ENCODE measurements around the gene MARCHF3. TPM values are rescaled to one million over a fixed set of nuclear protein-coding genes. Genes with fewer than 3 reads are reported as not detected.
"Not testable (repeated sequence)": the region's sequence is repeated elsewhere in the genome, so short reads cannot be mapped to it uniquely, and the experiment has no call there.

MARCHF3 gene
- total RNA-seq, 1 donor from 2014 or later, result 4.2 TPM

DNA sequence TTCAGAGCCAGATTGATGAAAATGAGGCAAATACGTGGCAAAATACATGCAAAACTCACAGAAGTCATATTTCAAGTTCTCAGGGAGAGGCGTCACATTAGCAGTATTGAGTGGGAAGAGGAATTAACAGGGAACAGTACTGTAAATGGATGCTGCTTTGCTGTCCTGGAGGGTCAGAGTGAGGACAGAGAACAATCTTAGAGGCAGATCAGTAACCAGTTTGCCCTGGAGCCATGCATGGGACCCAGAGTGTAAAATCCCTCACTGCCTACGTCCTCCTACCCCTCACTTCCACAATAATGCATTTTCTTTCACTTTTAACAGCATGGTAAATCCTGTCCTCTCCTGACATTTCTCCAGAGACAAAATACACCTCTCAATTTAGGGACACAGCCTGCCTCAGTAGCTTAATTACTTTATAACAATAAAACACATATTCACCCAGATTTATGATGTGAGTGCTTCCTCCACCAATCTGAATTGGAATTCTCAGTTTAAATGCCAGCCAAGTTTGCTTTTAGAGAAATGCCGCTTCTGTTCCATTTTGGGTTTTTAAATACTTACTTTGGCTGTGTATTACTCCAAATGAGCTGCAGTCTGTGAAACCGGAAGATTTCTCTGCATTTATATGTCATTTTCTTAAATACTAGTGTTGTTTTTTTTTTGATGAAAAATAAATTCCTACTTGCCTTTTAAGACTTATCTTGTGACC, 183.5 kb downstream of the MARCHF3 start:
- Mint-ChIP-seq H3K27ac (peak overlapping the region; percentile 55), H3K4me3 (no peak overlapping the region), H3K9me3 (no peaks in the 10 kb centered on the region), H3K27me3 (no peaks in the 10 kb centered on the region), H3K36me3 (ENCODE audit: low read depth) (no peaks in the 10 kb centered on the region), H3K4me1 (peaks cover 39% of the 10 kb centered on the region)
- no peak for DNase-seq
- intact Hi-C loops (cut with micrococcal nuclease), result no loop called here

DNA sequence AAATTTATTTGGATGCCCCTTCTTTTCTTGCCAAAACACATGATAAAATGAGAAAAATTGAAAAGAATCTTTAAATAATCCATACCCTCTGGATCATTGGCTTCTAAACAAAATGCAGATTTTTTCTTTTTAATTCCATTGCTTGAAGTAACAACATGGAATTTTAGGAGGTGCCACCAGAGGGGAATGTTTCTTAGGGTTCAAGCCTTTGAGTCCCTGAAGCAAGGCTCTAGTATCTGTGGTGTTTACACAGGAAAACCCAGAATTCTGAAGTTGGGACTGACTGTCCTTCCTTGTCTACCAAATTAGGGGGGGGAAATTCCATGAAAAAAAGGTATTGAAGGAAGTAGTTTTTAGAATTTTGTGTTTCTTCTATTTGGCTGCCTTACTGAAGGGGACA, 184.0 kb downstream of the MARCHF3 start:
- Mint-ChIP-seq H3K4me1 (peaks cover 33% of the 10 kb centered on the region), H3K27me3 (no peaks in the 10 kb centered on the region), H3K9me3 (no peaks in the 10 kb centered on the region), H3K36me3 (ENCODE audit: low read depth) (no peaks in the 10 kb centered on the region), H3K4me3 (no peak overlapping the region), H3K27ac (no peak overlapping the region)
- DNase-seq, result no peak
- intact Hi-C loops (cut with micrococcal nuclease), result no loop called here

DNA sequence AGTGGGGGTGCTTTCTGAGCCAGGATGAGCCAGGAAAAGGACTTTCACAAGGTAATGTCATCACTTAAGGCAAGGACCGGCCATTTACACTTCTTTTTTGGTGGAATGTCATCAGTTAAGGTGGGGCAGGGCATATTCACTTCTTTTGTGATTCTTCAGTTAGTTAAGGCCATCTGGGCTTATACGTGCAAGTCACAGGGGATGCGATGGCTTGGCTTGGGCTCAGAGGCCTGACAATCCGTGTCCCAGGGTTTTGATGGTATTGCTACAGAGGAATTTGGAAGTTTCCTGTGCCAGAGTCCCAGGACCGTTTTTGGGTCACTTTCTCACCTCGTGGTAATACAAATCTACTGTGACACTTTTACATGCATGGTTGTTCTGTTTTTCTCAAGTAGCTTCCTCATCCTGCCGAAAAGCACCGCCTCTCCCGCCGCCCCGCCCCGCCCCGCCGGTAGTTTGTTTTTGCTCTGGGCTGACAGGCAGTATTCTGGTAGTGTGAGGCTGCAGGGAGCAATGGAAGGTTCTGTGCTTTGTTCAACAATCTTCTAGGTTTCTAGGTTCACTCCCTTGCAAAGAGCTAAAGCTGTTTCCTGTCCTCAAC, 184.8 kb downstream of the MARCHF3 start:
- peak; percentile 80 for DNase-seq
- peaks cover 30% of the 10 kb centered on the region for H3K4me1 Mint-ChIP-seq
- H3K36me3 Mint-ChIP-seq (ENCODE audit: low read depth); intact Hi-C loops (cut with micrococcal nuclease); H3K9me3 Mint-ChIP-seq; H3K27me3 Mint-ChIP-seq: not testable (repeated sequence)
- H3K4me3 Mint-ChIP-seq, result peak overlapping the region; percentile 28
- peak overlapping the region; percentile 83 for H3K27ac Mint-ChIP-seq

DNA sequence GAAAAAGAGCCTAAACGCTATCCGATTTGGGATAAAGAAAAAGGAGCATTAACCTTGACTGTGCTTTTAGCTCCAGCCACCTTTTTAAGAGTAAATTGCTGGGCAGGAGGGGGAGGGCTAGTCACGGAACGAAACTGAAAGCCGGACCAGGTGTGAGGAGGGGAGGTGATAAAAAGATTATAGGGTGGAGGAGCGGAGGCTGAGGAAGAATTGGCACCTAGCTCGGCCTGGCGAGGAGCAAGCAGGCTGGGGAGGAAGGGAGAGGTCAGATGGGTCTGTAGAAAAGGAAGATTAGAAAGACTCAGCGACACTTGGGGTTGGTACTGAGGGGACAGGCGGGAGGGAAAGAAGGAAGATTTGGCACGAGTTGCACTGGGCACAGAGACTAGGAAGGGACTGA, 187.0 kb downstream of the MARCHF3 start:
- H3K27me3 Mint-ChIP-seq; H3K27ac Mint-ChIP-seq; H3K9me3 Mint-ChIP-seq; H3K4me3 Mint-ChIP-seq; intact Hi-C loops (cut with micrococcal nuclease): not testable (repeated sequence)
- DNase-seq, result peak; percentile 45
- H3K36me3 Mint-ChIP-seq (ENCODE audit: low read depth), result peaks cover 10% of the 10 kb centered on the region
- peaks cover 29% of the 10 kb centered on the region for H3K4me1 Mint-ChIP-seq

DNA sequence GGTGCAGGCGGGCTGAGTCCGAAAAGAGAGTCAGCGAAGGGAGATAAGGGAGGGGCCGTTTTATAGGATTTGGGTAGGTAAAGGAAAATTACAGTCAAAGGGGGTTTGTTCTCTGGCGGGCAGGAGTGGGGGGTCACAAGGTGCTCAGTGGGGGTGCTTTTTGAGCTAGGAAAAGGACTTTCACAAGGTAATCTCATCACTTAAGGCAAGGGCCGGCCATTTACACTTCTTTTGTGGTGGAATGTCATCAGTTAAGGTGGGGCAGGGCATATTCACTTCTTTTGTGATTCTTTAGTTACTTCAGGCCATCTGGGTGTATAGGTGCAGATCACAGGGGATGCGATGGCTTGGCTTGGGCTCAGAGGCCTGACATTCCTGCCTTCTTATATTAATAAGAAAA, 191.0 kb downstream of the MARCHF3 start:
- DNase-seq, H3K27ac Mint-ChIP-seq, H3K4me3 Mint-ChIP-seq, H3K9me3 Mint-ChIP-seq, H3K27me3 Mint-ChIP-seq: not testable (repeated sequence)
- H3K36me3 Mint-ChIP-seq (ENCODE audit: low read depth), result peaks cover 38% of the 10 kb centered on the region
- intact Hi-C loops (cut with micrococcal nuclease), result loop anchor here (10.0 kb wide), 1 partner anchor 675 kb away; the partner anchor contains the start of gene PRRC1
- peaks cover 11% of the 10 kb centered on the region for H3K4me1 Mint-ChIP-seq

DNA sequence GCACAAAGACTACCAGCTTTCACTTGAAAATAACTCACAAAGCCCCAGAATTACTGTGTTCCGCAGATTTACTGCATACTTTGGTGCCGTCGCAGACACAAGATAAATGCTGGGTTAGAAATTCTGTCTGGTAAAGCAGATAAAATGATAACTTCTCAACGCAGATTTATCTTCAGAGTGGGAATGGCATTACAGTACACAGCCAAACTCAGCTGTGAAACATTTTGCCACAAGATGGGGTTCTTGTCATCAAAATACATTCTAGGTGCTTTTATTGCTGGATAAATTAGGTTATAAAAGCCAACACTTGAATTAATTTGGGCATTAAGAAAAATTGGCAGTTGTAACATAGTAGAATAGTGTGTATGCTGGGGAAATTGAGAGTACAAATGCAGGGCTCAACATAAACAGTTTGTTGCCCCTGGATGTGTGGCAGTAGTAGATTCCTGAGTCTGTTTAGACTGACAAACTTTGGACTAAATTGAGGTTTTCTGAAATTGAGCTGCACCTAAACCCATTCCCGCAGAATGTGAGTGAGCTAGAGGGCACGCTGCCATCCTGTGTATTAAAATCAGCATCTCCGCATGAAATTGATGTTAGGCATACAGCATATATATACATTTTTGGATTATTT, 192.3 kb downstream of the MARCHF3 start:
- no peaks in the 10 kb centered on the region for H3K9me3 Mint-ChIP-seq
- H3K27me3 Mint-ChIP-seq, result no peaks in the 10 kb centered on the region
- no peak for DNase-seq
- H3K27ac Mint-ChIP-seq, result no peak overlapping the region
- H3K4me1 Mint-ChIP-seq, result peaks cover 4% of the 10 kb centered on the region
- peaks cover 51% of the 10 kb centered on the region for H3K36me3 Mint-ChIP-seq (ENCODE audit: low read depth)
- intact Hi-C loops (cut with micrococcal nuclease), result loop anchor here (10.0 kb wide), 1 partner anchor 677 kb away; the partner anchor contains the start of gene PRRC1
- no peak overlapping the region for H3K4me3 Mint-ChIP-seq

DNA sequence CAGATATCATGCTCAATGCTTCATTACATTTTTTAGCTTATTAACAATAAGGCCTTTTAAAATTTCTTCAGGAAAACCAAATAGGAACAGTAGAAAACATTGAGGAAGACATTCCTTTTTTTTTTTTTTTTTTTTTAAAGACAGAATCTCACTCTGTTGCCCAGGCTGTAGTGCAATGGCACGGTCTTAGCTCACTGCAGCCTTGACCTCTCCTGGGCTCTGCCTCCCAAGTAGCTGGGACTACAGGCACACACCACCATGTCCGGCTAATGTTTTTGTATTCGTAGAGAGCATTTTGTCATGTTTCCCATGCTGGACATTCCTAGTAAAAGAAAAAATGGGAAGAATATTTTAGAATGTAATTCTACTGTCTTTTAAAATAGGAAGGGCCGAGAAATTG, 193.1 kb downstream of the MARCHF3 start:
- H3K36me3 Mint-ChIP-seq (ENCODE audit: low read depth), result peaks cover 52% of the 10 kb centered on the region
- peaks cover 4% of the 10 kb centered on the region for H3K4me1 Mint-ChIP-seq
- DNase-seq, result no peak
- intact Hi-C loops (cut with micrococcal nuclease), result loop anchor here (10.0 kb wide), 1 partner anchor 678 kb away; the partner anchor contains the start of gene PRRC1
- no peak overlapping the region for H3K27ac Mint-ChIP-seq
- H3K4me3 Mint-ChIP-seq, result no peak overlapping the region
- no peaks in the 10 kb centered on the region for H3K9me3 Mint-ChIP-seq
- no peaks in the 10 kb centered on the region for H3K27me3 Mint-ChIP-seq

DNA sequence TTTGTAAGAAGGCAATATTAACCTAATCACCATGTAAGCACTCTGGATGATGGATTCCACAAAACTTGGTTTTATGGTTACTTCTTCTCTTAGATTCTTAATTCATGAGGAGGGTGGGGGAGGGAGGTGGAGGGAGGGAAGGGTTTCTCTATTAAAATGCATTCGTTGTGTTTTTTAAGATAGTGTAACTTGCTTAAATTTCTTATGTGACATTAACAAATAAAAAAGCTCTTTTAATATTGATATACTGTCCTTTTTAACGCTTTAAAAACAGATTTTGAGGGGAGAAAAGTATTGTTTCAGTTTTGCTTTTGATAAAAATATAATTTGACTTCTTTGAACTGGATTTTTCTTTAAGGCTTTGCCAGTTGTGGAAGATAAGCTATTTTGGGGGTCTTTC, 193.6 kb downstream of the MARCHF3 start:
- intact Hi-C loops (cut with micrococcal nuclease), result loop anchor here (10.0 kb wide), 1 partner anchor 678 kb away; the partner anchor contains the start of gene PRRC1
- H3K27me3 Mint-ChIP-seq, result no peaks in the 10 kb centered on the region
- peaks cover 52% of the 10 kb centered on the region for H3K36me3 Mint-ChIP-seq (ENCODE audit: low read depth)

DNA sequence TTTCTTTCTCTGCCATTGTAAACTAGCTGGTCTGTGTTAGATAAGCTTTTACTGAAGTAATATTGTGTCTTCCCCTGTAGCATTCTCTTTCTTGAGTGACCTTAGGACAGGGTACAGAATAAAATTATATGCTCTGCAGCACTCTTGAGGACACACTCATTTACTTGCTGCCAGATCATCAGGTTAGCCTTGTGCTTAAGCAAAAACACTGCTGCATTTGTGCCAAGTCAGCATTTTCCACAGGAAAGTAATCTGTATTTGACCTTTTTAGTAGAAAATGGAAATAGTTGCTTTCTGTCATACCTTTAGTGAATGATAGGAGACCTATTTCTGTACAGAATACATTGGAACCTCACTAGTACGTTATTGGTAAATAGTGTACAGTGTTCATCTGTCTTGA, 199.2 kb downstream of the MARCHF3 start:
- Mint-ChIP-seq H3K4me1 (peaks cover 11% of the 10 kb centered on the region), H3K4me3 (no peak overlapping the region), H3K9me3 (no peaks in the 10 kb centered on the region), H3K27ac (peak overlapping the region; percentile 65), H3K27me3 (no peaks in the 10 kb centered on the region), H3K36me3 (ENCODE audit: low read depth) (peaks cover 68% of the 10 kb centered on the region)
- intact Hi-C loops (cut with micrococcal nuclease), result loop anchor here (10.0 kb wide), 1 partner anchor 684 kb away; the partner anchor contains the start of gene PRRC1
- no peak for DNase-seq

More for the DNA sequence above, 193.6 kb downstream of the MARCHF3 start:
- no peak for DNase-seq
- Mint-ChIP-seq H3K4me3 (no peak overlapping the region), H3K9me3 (no peaks in the 10 kb centered on the region), H3K27ac (no peak overlapping the region), H3K4me1 (peaks cover 4% of the 10 kb centered on the region)

DNA sequence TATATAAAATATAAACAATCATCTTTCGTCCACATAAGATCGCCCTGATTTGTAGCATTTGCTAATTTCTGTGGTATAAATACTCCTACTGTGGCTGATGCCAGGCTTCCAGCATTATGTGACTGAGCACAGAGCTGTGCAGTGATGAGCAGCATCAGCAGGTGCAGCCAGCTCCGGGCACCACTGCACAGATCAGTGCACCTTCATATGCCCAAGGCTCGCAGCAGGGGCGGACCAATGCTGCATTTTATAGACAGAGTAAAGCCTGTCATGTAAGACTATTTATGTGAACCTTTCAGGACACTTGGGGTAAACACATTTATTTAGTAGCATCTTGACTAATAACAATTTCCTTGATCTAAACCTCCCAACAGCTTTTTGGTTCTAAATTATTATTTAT, 200.3 kb downstream of the MARCHF3 start:
- no peak for DNase-seq
- no peaks in the 10 kb centered on the region for H3K9me3 Mint-ChIP-seq
- peaks cover 11% of the 10 kb centered on the region for H3K4me1 Mint-ChIP-seq
- H3K27me3 Mint-ChIP-seq, result no peaks in the 10 kb centered on the region
- no peak overlapping the region for H3K27ac Mint-ChIP-seq
- intact Hi-C loops (cut with micrococcal nuclease), result loop anchor here (10.0 kb wide), 1 partner anchor 685 kb away; the partner anchor contains the start of gene PRRC1
- no peak overlapping the region for H3K4me3 Mint-ChIP-seq
- peaks cover 67% of the 10 kb centered on the region for H3K36me3 Mint-ChIP-seq (ENCODE audit: low read depth)

DNA sequence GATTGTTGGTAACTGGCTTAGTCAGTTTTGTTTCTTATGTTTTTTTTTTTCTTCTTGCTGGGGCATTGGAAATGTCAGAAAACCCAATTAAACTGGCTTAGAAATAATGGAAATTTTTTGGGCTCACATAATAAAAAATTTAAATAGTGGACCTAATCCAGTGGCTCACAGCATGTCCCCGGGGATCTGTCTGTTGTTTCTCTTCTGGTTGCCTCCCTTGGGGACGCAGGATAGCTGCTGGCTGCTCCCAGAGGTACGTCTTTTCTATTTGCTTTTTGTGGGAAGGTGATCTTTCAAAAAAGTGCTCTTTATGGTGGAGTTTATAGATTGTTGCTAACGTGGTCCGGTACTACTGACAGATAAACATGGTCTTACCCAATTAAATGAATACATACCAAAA, 201.3 kb downstream of the MARCHF3 start:
- peaks cover 11% of the 10 kb centered on the region for H3K4me1 Mint-ChIP-seq
- H3K27ac Mint-ChIP-seq, result peak overlapping the region; percentile 17
- H3K36me3 Mint-ChIP-seq (ENCODE audit: low read depth), result peaks cover 64% of the 10 kb centered on the region
- no peak for DNase-seq
- no peaks in the 10 kb centered on the region for H3K27me3 Mint-ChIP-seq
- H3K4me3 Mint-ChIP-seq, result no peak overlapping the region
- intact Hi-C loops (cut with micrococcal nuclease), result no loop called here
- no peaks in the 10 kb centered on the region for H3K9me3 Mint-ChIP-seq

DNA sequence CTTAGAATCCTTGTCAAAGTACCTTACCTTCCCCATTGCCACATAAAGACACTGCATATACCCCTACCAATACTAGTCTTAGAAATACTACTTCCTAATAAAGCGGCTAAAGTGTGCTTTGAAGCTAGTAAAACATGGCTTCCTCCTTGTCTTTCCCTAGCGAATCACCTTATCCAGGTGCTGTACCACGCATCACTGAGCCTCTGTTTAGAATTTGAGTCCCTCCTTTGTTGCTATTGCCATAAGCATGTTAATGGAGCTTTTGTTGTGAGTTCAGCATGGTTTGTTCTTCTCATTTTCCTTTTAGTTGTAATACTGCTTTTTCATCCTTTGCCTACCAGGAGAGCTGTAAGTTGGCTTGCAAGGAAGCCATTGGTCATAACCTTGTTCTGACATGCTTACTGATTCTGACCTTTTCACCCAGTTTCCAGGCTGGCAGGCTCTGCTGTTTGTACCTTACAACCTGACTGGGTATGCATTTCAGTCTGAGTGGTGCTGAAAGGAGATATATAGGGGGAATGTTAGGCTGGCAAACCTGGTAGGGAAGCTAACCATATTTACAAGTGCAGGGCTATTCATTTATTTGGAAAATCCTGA, 203.6 kb downstream of the MARCHF3 start:
- Mint-ChIP-seq H3K36me3 (ENCODE audit: low read depth) (peaks cover 67% of the 10 kb centered on the region), H3K4me1 (peaks cover 11% of the 10 kb centered on the region), H3K4me3 (no peak overlapping the region), H3K27ac (peak overlapping the region; percentile 16), H3K27me3 (no peaks in the 10 kb centered on the region), H3K9me3 (no peaks in the 10 kb centered on the region)
- DNase-seq, result no peak
- intact Hi-C loops (cut with micrococcal nuclease), result loop anchor here (2.0 kb wide), 1 partner anchor 14 kb away; no protein-coding TSS in a partner anchor

DNA sequence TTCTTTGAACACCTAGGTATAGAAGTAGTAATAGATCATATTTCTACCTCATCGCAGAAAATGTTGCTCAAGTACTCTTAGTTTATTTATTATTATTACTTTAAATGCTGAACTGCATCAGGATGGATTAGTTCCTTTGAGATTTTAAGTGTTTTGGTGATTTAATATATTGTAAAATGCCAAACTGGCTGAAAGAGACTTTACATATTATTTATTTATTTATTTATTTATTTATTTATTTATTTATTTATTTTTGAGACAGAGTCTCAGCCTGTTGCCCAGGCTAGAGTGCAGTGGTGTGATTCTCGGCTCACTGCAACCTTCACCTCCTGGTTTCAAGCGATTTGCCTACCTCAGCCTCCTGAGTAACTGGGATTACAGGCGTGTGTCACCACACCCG, 211.1 kb downstream of the MARCHF3 start:
- DNase-seq, result no peak
- Mint-ChIP-seq H3K4me3 (no peak overlapping the region), H3K4me1 (peaks cover 20% of the 10 kb centered on the region), H3K36me3 (ENCODE audit: low read depth) (peaks cover 60% of the 10 kb centered on the region), H3K27ac (no peak overlapping the region), H3K9me3 (no peaks in the 10 kb centered on the region), H3K27me3 (no peaks in the 10 kb centered on the region)
- intact Hi-C loops (cut with micrococcal nuclease), result no loop called here

DNA sequence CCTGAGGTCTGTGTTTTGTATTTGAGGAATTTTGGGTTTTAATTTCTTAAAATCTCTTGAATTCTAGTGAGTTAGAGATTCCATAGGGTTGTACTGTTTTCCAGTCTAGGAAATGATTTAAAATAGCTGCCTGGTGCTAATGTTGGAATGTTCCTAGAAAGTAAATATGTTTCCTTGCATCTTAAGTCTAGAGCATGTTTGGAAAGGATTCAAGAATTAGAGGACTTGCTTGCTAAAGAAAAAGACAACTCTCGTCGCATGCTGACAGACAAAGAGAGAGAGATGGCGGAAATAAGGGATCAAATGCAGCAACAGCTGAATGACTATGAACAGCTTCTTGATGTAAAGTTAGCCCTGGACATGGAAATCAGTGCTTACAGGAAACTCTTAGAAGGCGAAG, 211.6 kb downstream of the MARCHF3 start:
- Mint-ChIP-seq H3K27me3 (no peaks in the 10 kb centered on the region), H3K4me1 (peaks cover 21% of the 10 kb centered on the region), H3K4me3 (no peak overlapping the region), H3K36me3 (ENCODE audit: low read depth) (peaks cover 66% of the 10 kb centered on the region), H3K9me3 (no peaks in the 10 kb centered on the region), H3K27ac (no peak overlapping the region)
- intact Hi-C loops (cut with micrococcal nuclease), result no loop called here
- no peak for DNase-seq

Measured in activated CD4-positive, alpha-beta T cell treated with anti-CD3 and anti-CD28 coated beads, Interleukin-2, amount 10 ng/mL, durations not matched to agents 24 days and 14 days (primary cell).